Central memory CD8-positive, alpha-beta T cell (primary cell): ENCODE results near the gene PHAF1.

Source experiments
- ATAC-seq: fragments of 150-1000 bp; cut with Tn5 transposase; replicated peaks from 2 replicates; pipeline ENCODE4 v1.10.0; 2022; ENCODE audit warnings: mild to moderate bottlenecking, moderate FRiP score, moderate number of reproducible peaks; ENCODE audit not compliant: poor library complexity, severe bottlenecking; ENCODE audit errors: extremely low read depth
- DNase-seq, 2 donors: peaks; one replicate each; pipeline ENCODE4 v3.0.0; 2021; ENCODE audit warnings: low spot score in 2 of 2
- H3K27ac Mint-ChIP-seq: one replicate; pipeline ENCODE4 v1.8.0; 2022; ENCODE audit warnings: low read depth, mild to moderate bottlenecking, moderate library complexity, mixed read lengths
- H3K27me3 Mint-ChIP-seq: one replicate; pipeline ENCODE4 v1.8.0; 2022; ENCODE audit warnings: mixed read lengths
- H3K36me3 Mint-ChIP-seq: one replicate; pipeline ENCODE4 v1.8.0; 2022; ENCODE audit warnings: mild to moderate bottlenecking, moderate library complexity, mixed read lengths; ENCODE audit not compliant: insufficient read depth
- H3K4me1 Mint-ChIP-seq: one replicate; pipeline ENCODE4 v1.8.0; 2022; ENCODE audit warnings: mixed read lengths
- H3K4me3 Mint-ChIP-seq: one replicate; pipeline ENCODE4 v1.8.0; 2022; ENCODE audit warnings: mild to moderate bottlenecking, moderate library complexity, mixed read lengths
- H3K9me3 Mint-ChIP-seq: one replicate; pipeline ENCODE4 v1.8.0; 2022; ENCODE audit warnings: mixed read lengths

The PHAF1 gene

GRCh38 chr16:67154578-67155294 is 45.0 kb downstream of the PHAF1 start:
- no peak for ATAC-seq
- no peaks in the 10 kb centered on the region for H3K9me3 Mint-ChIP-seq
- H3K4me1 Mint-ChIP-seq = peaks cover 61% of the 10 kb centered on the region
- H3K4me3 Mint-ChIP-seq = peak overlapping the region; percentile 71
- DNase-seq = no peak
- peak overlapping the region; percentile 90 for H3K27ac Mint-ChIP-seq
- peaks cover 15% of the 10 kb centered on the region for H3K36me3 Mint-ChIP-seq
- no peaks in the 10 kb centered on the region for H3K27me3 Mint-ChIP-seq

GRCh38 chr16:67155295-67156142 is 45.8 kb downstream of the PHAF1 start:
- Mint-ChIP-seq H3K9me3 (no peaks in the 10 kb centered on the region), H3K27me3 (no peaks in the 10 kb centered on the region), H3K4me1 (peaks cover 61% of the 10 kb centered on the region), H3K36me3 (peaks cover 20% of the 10 kb centered on the region), H3K4me3 (peak overlapping the region; percentile 83), H3K27ac (peak overlapping the region; percentile 90)
- peak; percentile 24 for ATAC-seq
- peak; percentile 61 to 74 for DNase-seq

GRCh38 chr16:67156143-67156844 is 46.6 kb downstream of the PHAF1 start:
- ATAC-seq = no peak
- Mint-ChIP-seq H3K4me1 (peaks cover 64% of the 10 kb centered on the region), H3K9me3 (no peaks in the 10 kb centered on the region), H3K4me3 (peak overlapping the region; percentile 83), H3K27ac (peak overlapping the region; percentile 90), H3K36me3 (peaks cover 25% of the 10 kb centered on the region), H3K27me3 (no peaks in the 10 kb centered on the region)
- no peak for DNase-seq

- Mint-ChIP-seq H3K4me3 (peak overlapping the region; percentile 83), H3K36me3 (peaks cover 24% of the 10 kb centered on the region), H3K9me3 (no peaks in the 10 kb centered on the region), H3K27ac (peak overlapping the region; percentile 97), H3K27me3 (peaks cover 3% of the 10 kb centered on the region), H3K4me1 (peaks cover 57% of the 10 kb centered on the region)
- DNase-seq = no peak
- no peak for ATAC-seq
Observed at GRCh38 chr16:67157106-67157748, 47.5 kb downstream of the PHAF1 start.

GRCh38 chr16:67157892-67158635 is 48.3 kb downstream of the PHAF1 start:
- no peaks in the 10 kb centered on the region for H3K9me3 Mint-ChIP-seq
- peaks cover 24% of the 10 kb centered on the region for H3K36me3 Mint-ChIP-seq
- DNase-seq (no peak), ATAC-seq (peak; percentile 17)
- H3K4me1 Mint-ChIP-seq = peaks cover 52% of the 10 kb centered on the region
- peak overlapping the region; percentile 83 for H3K4me3 Mint-ChIP-seq
- peaks cover 9% of the 10 kb centered on the region for H3K27me3 Mint-ChIP-seq
- H3K27ac Mint-ChIP-seq = peak overlapping the region; percentile 97

- H3K4me1 Mint-ChIP-seq = peaks cover 43% of the 10 kb centered on the region
- peak overlapping the region; percentile 97 for H3K27ac Mint-ChIP-seq
- no peaks in the 10 kb centered on the region for H3K9me3 Mint-ChIP-seq
- H3K4me3 Mint-ChIP-seq = peak overlapping the region; percentile 83
- peaks cover 24% of the 10 kb centered on the region for H3K36me3 Mint-ChIP-seq
- peak; percentile 44 for ATAC-seq
- H3K27me3 Mint-ChIP-seq = peaks cover 9% of the 10 kb centered on the region
- DNase-seq = peak; percentile 56 to 73
Observed at GRCh38 chr16:67158637-67159600, 49.2 kb downstream of the PHAF1 start.

GRCh38 chr16:67161595-67162058 is 51.9 kb downstream of the PHAF1 start:
- Mint-ChIP-seq H3K4me1 (peaks cover 31% of the 10 kb centered on the region), H3K27ac (no peak overlapping the region), H3K27me3 (peaks cover 26% of the 10 kb centered on the region), H3K9me3 (no peaks in the 10 kb centered on the region), H3K36me3 (peaks cover 26% of the 10 kb centered on the region), H3K4me3 (peak overlapping the region; percentile 52)
- ATAC-seq = no peak
- no peak for DNase-seq

GRCh38 chr16:67162506-67163163 is 52.9 kb downstream of the PHAF1 start:
- Mint-ChIP-seq H3K36me3 (peaks cover 26% of the 10 kb centered on the region), H3K27me3 (peaks cover 36% of the 10 kb centered on the region), H3K27ac (no peak overlapping the region), H3K4me3 (peak overlapping the region; percentile 27), H3K9me3 (no peaks in the 10 kb centered on the region), H3K4me1 (peaks cover 21% of the 10 kb centered on the region)
- DNase-seq (no peak), ATAC-seq (no peak)

- no peak for DNase-seq
Observed at GRCh38 chr16:67163164-67163998, 53.6 kb downstream of the PHAF1 start.

GRCh38 chr16:67163999-67164558 is 54.3 kb downstream of the PHAF1 start:
- no peak for DNase-seq
- H3K4me3 Mint-ChIP-seq = peak overlapping the region; percentile 57
- peaks cover 17% of the 10 kb centered on the region for H3K36me3 Mint-ChIP-seq
- no peaks in the 10 kb centered on the region for H3K9me3 Mint-ChIP-seq
- H3K27ac Mint-ChIP-seq = no peak overlapping the region
- no peak for ATAC-seq
- peaks cover 7% of the 10 kb centered on the region for H3K4me1 Mint-ChIP-seq
- peaks cover 50% of the 10 kb centered on the region for H3K27me3 Mint-ChIP-seq

More at GRCh38 chr16:67163164-67163998, 53.6 kb downstream of the PHAF1 start:
- no peak for ATAC-seq
- Mint-ChIP-seq H3K9me3 (no peaks in the 10 kb centered on the region), H3K4me3 (peak overlapping the region; percentile 57), H3K4me1 (peaks cover 13% of the 10 kb centered on the region), H3K27ac (no peak overlapping the region), H3K27me3 (peaks cover 43% of the 10 kb centered on the region), H3K36me3 (peaks cover 21% of the 10 kb centered on the region)
